NCI-H128 (cell line): ENCODE measurements around the gene RACGAP1.

Experiments used
- DNase-seq: peaks from one replicate; lab custom pipeline; 2025; ENCODE audit not compliant: unreplicated experiment; lab: John Stamatoyannopoulos, UW

Gene RACGAP1

DNA sequence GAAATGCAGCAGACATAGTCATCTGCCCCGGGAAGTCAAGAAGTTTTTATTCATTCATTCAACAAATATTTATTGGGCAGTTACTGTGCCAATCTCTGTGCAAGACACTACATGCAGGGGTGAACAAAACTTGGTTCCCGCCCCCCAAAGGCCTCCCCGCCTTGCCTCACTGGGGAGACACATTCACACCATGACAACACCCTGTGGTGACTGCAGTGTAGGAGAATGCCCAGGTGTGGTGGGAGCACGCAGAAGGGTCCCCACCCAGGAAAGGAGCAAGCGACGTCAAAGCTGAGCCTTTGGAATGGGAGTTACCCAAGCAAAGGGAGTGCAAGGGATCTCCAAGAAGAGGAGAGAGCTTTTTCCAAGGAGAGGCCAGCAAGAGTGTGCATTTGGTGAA is 54.2 kb downstream of the RACGAP1 start:
- no peak for DNase-seq

DNA sequence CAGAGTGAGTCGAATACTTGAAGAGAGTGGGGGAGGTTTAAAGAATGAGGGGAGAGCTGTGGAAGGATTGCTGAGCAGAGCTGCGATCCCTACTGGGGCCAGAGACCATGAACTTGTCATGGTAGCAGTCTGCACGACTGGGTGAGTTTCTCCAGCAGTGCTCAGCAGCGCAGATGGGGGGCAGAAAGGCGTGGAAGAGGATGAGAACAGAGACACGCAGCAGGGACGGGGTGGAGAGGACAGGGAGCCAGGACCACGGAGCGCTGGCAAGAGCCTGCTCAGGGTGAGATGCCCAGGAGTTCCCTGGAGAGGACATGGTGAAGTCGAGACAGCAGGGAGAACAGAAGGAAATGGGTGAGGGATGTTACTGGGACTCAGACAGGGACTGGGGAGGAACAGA is 54.6 kb downstream of the RACGAP1 start:
- DNase-seq = no peak

DNA sequence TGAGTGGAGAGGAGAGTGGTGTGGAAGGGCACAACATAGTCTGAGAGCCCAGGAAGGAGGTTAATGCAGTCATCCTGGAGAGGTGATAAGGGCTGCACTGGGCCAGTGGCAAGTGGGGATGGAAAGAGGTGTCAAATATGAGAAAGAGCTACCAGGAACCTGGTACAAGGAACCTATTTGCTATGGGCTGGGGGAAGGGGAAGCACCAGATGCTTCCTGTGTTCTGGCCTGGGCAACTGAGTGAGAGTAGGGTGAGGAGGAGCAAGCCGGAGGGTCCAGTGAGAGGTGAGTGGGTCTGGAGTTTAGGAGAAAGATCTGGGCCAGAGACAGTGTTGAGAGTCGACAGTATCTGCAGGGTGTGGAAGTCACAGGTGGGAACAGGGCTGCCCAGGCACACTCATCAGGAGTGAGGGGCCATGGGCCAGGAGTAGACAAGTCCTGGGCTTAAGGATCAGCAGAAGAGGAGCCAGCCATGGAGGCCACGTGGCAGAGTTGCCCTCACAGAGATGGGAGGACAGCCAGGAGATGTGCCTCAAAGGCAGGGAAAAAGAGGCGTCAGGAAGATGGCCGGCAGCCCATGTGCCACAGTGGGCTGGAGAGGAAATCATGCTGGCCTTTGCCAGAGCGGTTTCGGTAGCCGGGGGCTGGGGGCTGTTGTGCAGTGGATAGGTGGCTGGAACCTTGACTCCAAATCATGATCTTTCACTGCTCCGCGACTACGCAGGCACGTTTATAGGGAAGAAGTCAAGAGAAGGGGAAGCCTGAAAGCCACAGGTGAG is 55.5 kb downstream of the RACGAP1 start:
- DNase-seq = no peak

DNA sequence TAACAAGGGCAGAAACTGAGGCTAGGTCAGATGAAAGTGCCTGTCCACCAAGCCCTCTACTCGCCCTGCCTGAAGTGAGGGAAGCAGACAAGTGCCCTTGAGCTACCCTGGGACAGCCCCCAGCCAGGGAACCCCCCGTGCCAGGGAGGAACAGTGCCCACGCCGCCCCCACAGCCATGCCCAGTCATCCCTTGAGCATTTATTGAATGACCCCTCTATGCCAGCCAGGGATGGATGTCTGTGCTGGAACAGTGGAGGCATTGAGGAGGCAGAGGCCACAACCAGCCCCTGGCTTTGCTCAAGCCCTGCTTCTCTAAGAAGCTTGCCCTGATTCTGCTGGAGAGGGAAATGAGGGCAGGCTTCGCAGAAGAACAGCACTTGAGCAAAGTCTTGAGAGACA is 56.3 kb downstream of the RACGAP1 start:
- no peak for DNase-seq

- DNase-seq = no peak
Observed at GRCh38 chr12:49968471-49968870, 56.8 kb downstream of the RACGAP1 start.

GRCh38 chr12:49967777-49968250 is 57.5 kb downstream of the RACGAP1 start:
- DNase-seq = no peak

GRCh38 chr12:49967042-49967776 is 58.1 kb downstream of the RACGAP1 start:
- peak; percentile 79 for DNase-seq

DNA sequence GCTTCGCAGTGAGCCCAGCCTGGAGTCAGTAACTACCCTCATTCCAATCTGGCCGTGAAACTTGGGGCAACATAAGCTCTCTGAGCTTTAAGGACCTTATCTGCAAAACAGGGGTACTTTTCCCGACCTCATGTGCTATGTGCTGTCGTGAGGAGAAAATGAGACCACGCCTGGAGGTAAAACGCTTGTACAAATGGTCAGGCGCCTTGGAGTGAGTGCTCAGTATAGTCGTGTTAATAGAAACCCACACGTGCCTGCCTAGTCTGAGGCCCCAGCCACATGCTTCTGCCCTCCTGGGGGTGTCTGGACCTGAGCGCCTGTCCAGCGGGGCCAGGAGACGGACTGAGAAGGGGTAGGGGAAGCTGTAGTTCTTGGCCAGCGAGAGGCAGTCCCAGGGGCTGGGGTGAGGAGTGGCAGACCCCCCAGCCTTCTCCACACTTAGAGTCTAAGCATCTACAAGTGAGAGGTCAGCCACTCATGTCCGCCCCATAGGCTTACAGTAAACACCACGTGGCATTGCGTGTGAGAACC is 58.7 kb downstream of the RACGAP1 start:
- DNase-seq = no peak

DNA sequence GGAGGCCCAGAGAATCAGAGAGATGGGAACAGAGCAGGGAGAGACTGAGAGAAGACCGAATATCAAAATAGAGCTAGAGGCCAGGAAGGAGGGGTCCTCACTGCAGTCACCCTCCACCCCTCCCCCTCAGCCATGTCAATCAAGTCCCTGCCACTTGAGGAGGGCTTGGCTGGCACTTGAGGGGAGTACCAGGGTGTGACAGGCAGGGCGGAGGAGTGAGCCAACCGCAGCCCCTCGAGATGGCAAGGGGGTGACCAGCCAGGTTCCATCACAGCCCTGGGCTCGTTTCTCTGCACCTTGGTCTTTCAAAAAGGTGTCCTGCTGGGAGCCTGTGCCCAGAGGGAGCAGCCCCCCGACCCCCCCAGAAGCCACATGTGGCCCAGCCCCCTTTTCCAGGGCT is 59.5 kb downstream of the RACGAP1 start:
- DNase-seq = no peak

GRCh38 chr12:49964849-49965624 is 60.3 kb downstream of the RACGAP1 start:
- no peak for DNase-seq

DNA sequence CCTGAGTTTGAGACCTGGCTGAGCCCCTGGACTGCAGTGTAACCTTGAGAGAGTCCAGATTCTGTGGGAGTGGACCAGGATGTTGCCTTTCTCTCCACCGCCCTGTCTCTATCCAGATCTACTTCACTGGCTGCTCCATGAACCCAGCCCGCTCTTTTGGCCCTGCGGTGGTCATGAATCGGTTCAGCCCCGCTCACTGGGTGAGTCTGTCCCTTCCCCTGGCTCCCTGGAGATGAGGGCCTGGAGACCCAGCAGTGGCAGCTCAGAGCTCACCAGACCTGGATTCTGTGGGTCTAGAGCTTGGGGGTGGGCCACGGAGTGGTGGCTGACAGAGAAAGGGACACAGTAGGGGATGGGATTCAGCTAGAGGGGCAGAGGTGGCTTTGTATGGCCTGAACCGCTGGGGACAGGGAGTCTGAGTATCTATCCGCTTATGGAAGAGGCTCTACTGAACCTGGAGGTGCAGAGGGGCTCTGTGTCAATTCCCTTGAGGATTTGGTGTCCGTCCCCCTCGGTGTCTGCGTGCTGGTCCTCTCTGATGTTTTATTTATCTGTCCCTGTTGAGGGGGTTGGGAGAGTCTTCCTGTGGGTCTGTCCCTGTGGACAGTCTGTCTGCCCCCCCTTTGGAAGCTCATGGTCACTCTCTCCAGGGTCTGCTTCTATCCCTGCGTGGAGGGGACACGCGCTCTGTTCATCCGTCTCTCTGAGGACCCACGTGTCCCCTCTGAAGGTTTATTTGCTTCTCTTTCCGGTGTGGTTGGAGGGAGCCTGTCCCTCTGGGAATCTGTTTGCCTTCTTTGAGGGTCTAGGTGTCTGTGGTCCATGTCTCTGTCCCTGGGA is 61.1 kb downstream of the RACGAP1 start:
- DNase-seq = no peak

- DNase-seq = no peak
Observed at GRCh38 chr12:49962861-49963765, 62.2 kb downstream of the RACGAP1 start.

DNA sequence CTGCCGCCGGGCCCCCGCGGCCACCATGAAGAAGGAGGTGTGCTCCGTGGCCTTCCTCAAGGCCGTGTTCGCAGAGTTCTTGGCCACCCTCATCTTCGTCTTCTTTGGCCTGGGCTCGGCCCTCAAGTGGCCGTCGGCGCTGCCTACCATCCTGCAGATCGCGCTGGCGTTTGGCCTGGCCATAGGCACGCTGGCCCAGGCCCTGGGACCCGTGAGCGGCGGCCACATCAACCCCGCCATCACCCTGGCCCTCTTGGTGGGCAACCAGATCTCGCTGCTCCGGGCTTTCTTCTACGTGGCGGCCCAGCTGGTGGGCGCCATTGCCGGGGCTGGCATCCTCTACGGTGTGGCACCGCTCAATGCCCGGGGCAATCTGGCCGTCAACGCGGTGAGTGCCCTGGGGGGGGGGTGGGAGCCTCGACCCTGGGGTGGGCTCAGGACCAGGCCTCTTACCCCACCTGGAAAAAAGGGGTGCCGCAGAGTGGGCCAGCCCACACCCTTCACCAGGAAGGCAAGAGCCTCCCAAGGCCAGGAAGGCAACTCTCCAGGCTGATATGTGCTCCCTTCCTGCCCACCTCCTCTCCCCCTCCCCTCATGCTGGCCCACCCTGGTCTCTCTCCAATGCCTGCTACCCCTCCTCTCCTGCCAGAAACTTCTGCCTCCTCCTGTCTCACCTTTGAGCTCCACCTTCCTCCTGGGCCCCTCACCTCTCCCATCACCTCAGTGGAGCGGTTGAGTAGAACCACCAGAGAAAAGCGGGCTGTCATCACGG is 63.1 kb downstream of the RACGAP1 start:
- no peak for DNase-seq

GRCh38 chr12:49961111-49961922 is 64.0 kb downstream of the RACGAP1 start, which contains the start of gene AQP5:
Gene AQP5, plus strand, starts transcription at chr12:49961872. Its CDS starts 146 bp downstream, at chr12:49962018.
- DNase-seq = no peak

DNA sequence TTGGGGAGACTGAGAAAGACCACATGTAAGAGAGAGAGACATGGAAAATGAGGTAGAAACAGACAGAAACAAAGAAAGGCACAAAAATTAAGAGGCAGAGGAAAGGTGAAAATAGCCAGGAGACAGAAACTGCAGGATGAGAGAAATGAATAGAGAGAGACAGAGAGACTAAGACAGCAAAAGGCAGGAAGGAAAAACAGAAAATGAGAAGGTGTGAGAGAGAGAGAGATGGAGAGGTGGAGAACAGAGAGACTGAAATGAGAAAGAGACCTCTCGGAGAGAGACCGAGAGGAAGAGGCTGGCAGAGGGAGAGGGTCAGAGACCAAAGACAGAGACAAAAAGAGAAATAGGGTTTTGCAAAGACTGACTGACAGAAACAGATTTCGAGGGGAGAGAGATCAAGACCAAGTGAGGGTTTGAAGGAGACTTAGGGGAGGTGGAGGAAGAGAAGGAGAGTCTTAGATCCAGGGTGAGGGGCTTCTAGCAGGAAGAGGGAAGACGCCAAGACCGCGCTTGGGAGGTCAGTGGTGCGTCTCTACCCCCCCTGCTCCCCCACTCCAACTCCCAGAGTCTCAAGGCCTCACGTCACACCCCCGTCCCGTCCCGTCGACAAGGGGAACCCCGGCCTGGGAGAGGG is 64.7 kb downstream of the RACGAP1 start:
- no peak for DNase-seq

DNA sequence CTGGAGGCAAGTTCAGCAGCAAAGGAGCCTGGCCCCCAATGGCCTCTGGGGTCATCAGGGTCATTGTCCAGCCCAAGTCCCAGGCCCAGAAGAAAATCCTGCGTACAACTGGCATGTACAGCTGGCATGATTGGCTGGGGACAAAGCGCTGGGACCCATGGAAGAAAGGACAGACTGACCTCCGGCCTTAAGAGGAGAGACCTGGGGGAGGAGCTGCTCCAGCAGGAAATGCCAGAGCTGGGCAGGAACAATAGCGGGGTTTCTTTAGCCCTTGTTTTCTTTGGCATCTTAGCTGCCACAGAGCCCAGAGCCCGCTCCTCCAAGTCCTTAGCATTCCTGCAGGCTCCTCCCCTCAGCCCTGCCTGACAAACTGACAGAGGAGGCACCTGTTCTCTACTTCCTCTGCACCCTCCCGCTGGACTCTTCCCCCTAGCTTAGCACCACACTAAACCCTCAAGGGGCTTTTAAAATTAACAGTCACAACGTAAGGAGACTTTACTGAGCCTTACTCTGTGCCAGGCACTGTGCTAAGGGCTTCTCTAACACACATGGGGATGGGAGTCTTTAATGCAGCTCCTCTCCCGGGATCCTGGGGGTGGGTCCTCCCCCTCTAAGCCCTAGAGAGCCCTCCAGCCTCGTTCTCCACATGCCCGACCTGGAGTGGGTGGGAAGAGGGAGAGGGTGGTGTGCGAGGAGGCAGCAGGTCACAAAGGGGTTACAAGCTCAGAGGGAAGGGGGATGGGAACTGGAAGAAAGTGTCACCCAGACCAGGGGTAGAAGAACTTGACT is 65.4 kb downstream of the RACGAP1 start:
- no peak for DNase-seq
